GM23338 (cell line): ENCODE data around the gene NKX2-1. TPM values are rescaled to one million over a fixed set of nuclear protein-coding genes. Genes with fewer than 3 reads are reported as not detected.
A peak's percentile ranks its signal among the peaks of the same experiment; 100 is the strongest.

Experiments used
- ATAC-seq: fragments of 200-7000 bp; cut with Tn5 transposase; 3 replicates; pipeline ENCODE4 v1.9.1; 2020
- DNase-seq: peaks from one replicate; pipeline ENCODE4 v3.0.0-alpha.2; 2015; ENCODE audit warnings: low spot score
- H2AFZ ChIP-seq: fragments of 200-600 bp; sonication (generic); 2 replicates; pipeline ENCODE4 v1.8.0; 2016; ENCODE audit warnings: antibody characterized with exemption, mild to moderate bottlenecking, moderate library complexity
- H3F3A ChIP-seq: fragments of 200-600 bp; sonication (generic); replicated peaks from 2 replicates; pipeline ENCODE4 v1.8.0; 2017; ENCODE audit warnings: antibody characterized with exemption, mixed run types, low read depth
- H3K27ac ChIP-seq: fragments of 200-600 bp; sonication (generic); 2 replicates; pipeline ENCODE4 v1.6.1; 2016; ENCODE audit warnings: low read depth
- H3K27me3 ChIP-seq: fragments of 200-600 bp; sonication (generic); 2 replicates; pipeline ENCODE4 v1.8.0; 2016; ENCODE audit warnings: mild to moderate bottlenecking, mixed run types, moderate library complexity; ENCODE audit not compliant: insufficient read depth
- H3K36me3 ChIP-seq: fragments of 200-600 bp; sonication (generic); 2 replicates; pipeline ENCODE4 v1.8.0; 2016; ENCODE audit warnings: mild to moderate bottlenecking; ENCODE audit not compliant: insufficient read depth
- H3K4me1 ChIP-seq: fragments of 200-600 bp; sonication (generic); 2 replicates; pipeline ENCODE4 v1.8.0; 2016; ENCODE audit warnings: mild to moderate bottlenecking, moderate library complexity; ENCODE audit not compliant: insufficient read depth
- H3K4me2 ChIP-seq: fragments of 200-600 bp; sonication (generic); 2 replicates; pipeline ENCODE4 v1.7.1; 2017; ENCODE audit warnings: mixed run types
- H3K4me3 ChIP-seq: fragments of 200-600 bp; sonication (generic); 2 replicates; pipeline ENCODE4 v1.6.1; 2016; ENCODE audit warnings: mixed run types
- H3K79me2 ChIP-seq: fragments of 200-600 bp; sonication (generic); replicated peaks from 2 replicates; pipeline ENCODE4 v1.8.0; 2017; ENCODE audit warnings: mild to moderate bottlenecking; ENCODE audit not compliant: insufficient read depth
- H3K9me2 ChIP-seq: fragments of 200-600 bp; sonication (generic); 2 replicates; pipeline ENCODE4 v1.8.0; 2017; ENCODE audit not compliant: insufficient read depth
- H4K20me1 ChIP-seq: fragments of 200-600 bp; sonication (generic); replicated peaks from 2 replicates; pipeline ENCODE4 v1.8.0; 2017; ENCODE audit warnings: mild to moderate bottlenecking; ENCODE audit not compliant: insufficient read depth
- H3K27ac Mint-ChIP-seq: 2 replicates; pipeline ENCODE4 v1.8.0; 2020; ENCODE audit warnings: inconsistent platforms, mild to moderate bottlenecking, moderate library complexity, mixed read lengths
- H3K27me3 Mint-ChIP-seq: 3 replicates; pipeline ENCODE4 v1.8.0; 2022; ENCODE audit warnings: low read depth, mild to moderate bottlenecking, moderate library complexity, mixed read lengths, inconsistent platforms; ENCODE audit not compliant: insufficient read depth, poor library complexity
- H3K36me3 Mint-ChIP-seq: 3 replicates; pipeline ENCODE4 v1.8.0; 2021; ENCODE audit warnings: low read depth, mild to moderate bottlenecking, inconsistent platforms, moderate library complexity, mixed read lengths
- H3K4me1 Mint-ChIP-seq: 3 replicates; pipeline ENCODE4 v1.8.0; 2020; ENCODE audit warnings: mild to moderate bottlenecking, inconsistent platforms, mixed read lengths
- H3K4me3 Mint-ChIP-seq: 3 replicates; pipeline ENCODE4 v1.8.0; 2021; ENCODE audit warnings: moderate library complexity, mild to moderate bottlenecking, inconsistent platforms, mixed read lengths
- H3K9me3 Mint-ChIP-seq: 3 replicates; pipeline ENCODE4 v1.8.0; 2020; ENCODE audit warnings: moderate library complexity, mild to moderate bottlenecking, inconsistent platforms, mixed read lengths
- CREB1 ChIP-seq: fragments of 250-450 bp; sonication (Bioruptor Pico); IDR thresholded peaks from 2 replicates; pipeline ENCODE4 v1.5.0; 2020; ENCODE audit warnings: low read depth, mild to moderate bottlenecking, moderate library complexity
- CTCF ChIP-seq, 2 experiments: fragments of 200-600 bp in 1 of 2; sonication (generic) in 1 of 2; conservative IDR thresholded peaks; 2 replicates each; pipeline versions ENCODE4 v1.5.1 to v1.6.1; 2016 to 2017; ENCODE audit warnings: antibody characterized with exemption in 2 of 2, low read depth in 2 of 2, mild to moderate bottlenecking in 2 of 2, moderate library complexity in 1 of 2
- EZH2 ChIP-seq: fragments of 200-600 bp; sonication (generic); IDR thresholded peaks from one replicate; pipeline ENCODE4 v1.8.0; 2017; ENCODE audit warnings: antibody characterized with exemption, mild to moderate bottlenecking, low read depth; ENCODE audit not compliant: unreplicated experiment
- EZH2phosphoT487 ChIP-seq: fragments of 200-600 bp; sonication (generic); IDR thresholded peaks from one replicate; pipeline ENCODE4 v1.8.1; 2018; ENCODE audit warnings: antibody characterized with exemption; ENCODE audit not compliant: unreplicated experiment
- JUNB ChIP-seq: IDR thresholded peaks from one replicate; pipeline ENCODE4 v1.6.1; 2016; ENCODE audit warnings: antibody characterized with exemption; ENCODE audit not compliant: unreplicated experiment
- ZNF114 ChIP-seq: fragments of 250-450 bp; sonication (Bioruptor Pico); IDR thresholded peaks from 2 replicates; pipeline ENCODE4 v1.5.0; 2020; ENCODE audit warnings: mild to moderate bottlenecking, moderate library complexity
- ZNF462 ChIP-seq: fragments of 250-450 bp; sonication (Bioruptor Pico); IDR thresholded peaks from 2 replicates; pipeline ENCODE4 v1.5.0; 2020; ENCODE audit warnings: mild to moderate bottlenecking, moderate library complexity
- polyA plus RNA-seq: library from polyadenylated mRNA; unstranded; fragments of >200 nt; fragmentation: Nextera tagmentation; extraction: Ambion mirVana; gene quantifications from 2 replicates; pipeline ENCODE4 v1.2.1, GENCODE V29; 2016
- total RNA-seq: library from RNA; depleted of rRNA; stranded (reverse); fragments of >200 nt; shearing (Covaris generic); gene quantifications from 2 replicates; pipeline ENCODE4 v1.2.3, GENCODE V29; 2014

NKX2-1 gene
- total and polyA plus RNA-seq, 2 experiments from 2014 or later = not detected

- Histone ChIP-seq H3K4me1 (peaks cover 49% of the 10 kb centered on the region), H3F3A (peaks cover 15% of the 10 kb centered on the region), H3K4me3 (peak overlapping the region; percentile 50), H3K79me2 (no peaks in the 10 kb centered on the region), H2AFZ (peak overlapping the region; percentile 66), H4K20me1 (peaks cover 24% of the 10 kb centered on the region), H3K9me2 (no peaks in the 10 kb centered on the region), H3K36me3 (no peaks in the 10 kb centered on the region), H3K27ac (no peak overlapping the region), H3K4me2 (peak overlapping the region; percentile 81), H3K27me3 (peaks cover 100% of the 10 kb centered on the region)
- peaks cover 38% of the 10 kb centered on the region for H3K4me1 Mint-ChIP-seq
- peak overlapping the region; percentile 61 for H3K4me3 Mint-ChIP-seq
- no peak overlapping the region for H3K27ac Mint-ChIP-seq
- peaks cover 8% of the 10 kb centered on the region for H3K9me3 Mint-ChIP-seq
- TF ChIP-seq CREB1 (CRISPR knock-in tag) (no peak), CTCF (conservative IDR thresholded peaks at IDR 0.05; ENCODE audit: low read depth in 2 of 2) (peak; percentile 20 to 43; a peak in 3 of 4 replicates), EZH2 (peak; percentile 94), ZNF114 (CRISPR knock-in tag) (no peak), JUNB (no peak), EZH2phosphoT487 (peak; percentile 90)
- peaks cover 98% of the 10 kb centered on the region for H3K27me3 Mint-ChIP-seq
- ATAC-seq (peak; percentile 7), DNase-seq (peak; percentile 82)
- H3K36me3 Mint-ChIP-seq = peaks cover 5% of the 10 kb centered on the region; the same call in 1 of the 3 replicates
Measured at GRCh38 chr14:36520601-36521525, 831 bp upstream of the NKX2-1 start.

GRCh38 chr14:36518586-36519430 lies 1.2 kb downstream of the NKX2-1 start:
- peak; percentile 43 for DNase-seq
- H3K79me2 ChIP-seq = no peaks in the 10 kb centered on the region
- no peak overlapping the region for H3K27ac ChIP-seq
- Mint-ChIP-seq H3K4me1 (peaks cover 48% of the 10 kb centered on the region), H3K27me3 (peaks cover 98% of the 10 kb centered on the region), H3K27ac (no peak overlapping the region), H3K9me3 (peaks cover 8% of the 10 kb centered on the region), H3K36me3 (peaks cover 5% of the 10 kb centered on the region; the same call in 1 of the 3 replicates), H3K4me3 (peak overlapping the region; percentile 62)
- peak overlapping the region; percentile 83; the same call in 1 of the 2 replicates for H2AFZ ChIP-seq
- peaks cover 100% of the 10 kb centered on the region for H3K27me3 ChIP-seq
- H4K20me1 ChIP-seq = peaks cover 29% of the 10 kb centered on the region
- peak overlapping the region; percentile 59 for H3K4me3 ChIP-seq
- H3K36me3 ChIP-seq = no peaks in the 10 kb centered on the region
- H3K4me1 ChIP-seq = peaks cover 63% of the 10 kb centered on the region
- H3F3A ChIP-seq = peaks cover 13% of the 10 kb centered on the region
- TF ChIP-seq EZH2 = peak; percentile 85
- peak; percentile 88 for TF ChIP-seq EZH2phosphoT487
- TF ChIP-seq ZNF462 = no peak
- H3K9me2 ChIP-seq = no peaks in the 10 kb centered on the region
- peak; percentile 8 for ATAC-seq
- H3K4me2 ChIP-seq = peak overlapping the region; percentile 85
